AG20443 (cell line): ENCODE data around the gene GPX7.

Experiments used
- DNase-seq: peaks from one replicate; pipeline ENCODE4 v3.0.0; 2012; ENCODE audit warnings: low spot score, mixed read lengths

Gene GPX7

GRCh38 chr1:52588027-52588426 is 14.1 kb upstream of the GPX7 start:
- DNase-seq = no peak

- DNase-seq = no peak
These were observed 13.6 kb upstream of the GPX7 start for GRCh38 chr1:52588535-52588934.

DNA sequence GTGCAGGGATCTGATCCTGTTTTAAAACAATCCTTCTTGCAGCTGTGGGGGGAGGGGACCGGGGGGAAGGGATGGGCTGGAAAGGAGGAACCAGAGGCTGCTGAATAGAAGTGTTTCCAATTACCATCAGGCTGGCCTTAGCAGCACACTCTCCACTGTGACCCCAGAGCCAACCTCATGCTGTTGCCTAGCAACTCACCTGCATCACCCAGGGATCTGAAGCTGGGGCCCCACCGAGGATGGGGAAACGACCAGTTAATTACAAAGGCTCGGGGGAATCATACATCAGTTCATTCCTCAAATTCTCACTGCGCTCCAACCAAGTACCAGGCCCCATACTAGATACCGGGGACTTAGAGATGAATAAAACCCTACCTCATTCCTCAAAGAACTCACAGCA is 11.9 kb upstream of the GPX7 start:
- no peak for DNase-seq

GRCh38 chr1:52592637-52593323 is 9.4 kb upstream of the GPX7 start:
- DNase-seq = no peak

GRCh38 chr1:52593495-52593894 is 8.7 kb upstream of the GPX7 start:
- DNase-seq = no peak

- DNase-seq = no peak
These were observed 7.1 kb upstream of the GPX7 start for GRCh38 chr1:52595061-52595460.

GRCh38 chr1:52597912-52598311 is 4.3 kb upstream of the GPX7 start:
- no peak for DNase-seq

DNA sequence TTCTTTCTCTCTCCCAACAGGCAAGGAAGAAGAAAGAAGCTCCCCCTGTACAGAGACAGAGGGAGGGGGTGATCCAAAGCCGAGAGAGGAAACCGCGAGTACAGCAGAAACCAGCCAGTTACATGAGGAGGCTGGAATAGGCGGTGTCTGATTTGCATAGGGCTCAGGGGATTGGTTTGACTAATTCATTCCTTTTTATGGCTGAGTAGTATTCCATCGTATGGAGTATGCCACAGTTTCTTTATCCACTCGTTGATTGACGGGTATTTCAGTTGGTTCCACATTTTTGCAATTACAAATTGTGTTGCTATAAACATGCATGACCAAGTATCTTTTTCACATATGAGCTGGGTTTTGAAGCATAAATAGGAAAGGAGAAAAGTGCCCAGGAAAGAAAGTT is 3.4 kb upstream of the GPX7 start:
- no peak for DNase-seq

GRCh38 chr1:52599236-52599635 is 2.9 kb upstream of the GPX7 start:
- DNase-seq = no peak

GRCh38 chr1:52600533-52601179 is 1.5 kb upstream of the GPX7 start:
- no peak for DNase-seq

GRCh38 chr1:52601519-52601918 is 652 bp upstream of the GPX7 start:
- DNase-seq = no peak

- no peak for DNase-seq
These were observed 857 bp downstream of the GPX7 start for GRCh38 chr1:52602856-52603600.

- no peak for DNase-seq
These were observed 1.5 kb downstream of the GPX7 start for GRCh38 chr1:52603630-52604029.

- DNase-seq = no peak
These were observed 2.0 kb downstream of the GPX7 start for GRCh38 chr1:52604063-52604770.

GRCh38 chr1:52613636-52614373 is 11.6 kb downstream of the GPX7 start:
- DNase-seq = no peak

- DNase-seq = no peak
These were observed 12.5 kb downstream of the GPX7 start for GRCh38 chr1:52614671-52615070.

DNA sequence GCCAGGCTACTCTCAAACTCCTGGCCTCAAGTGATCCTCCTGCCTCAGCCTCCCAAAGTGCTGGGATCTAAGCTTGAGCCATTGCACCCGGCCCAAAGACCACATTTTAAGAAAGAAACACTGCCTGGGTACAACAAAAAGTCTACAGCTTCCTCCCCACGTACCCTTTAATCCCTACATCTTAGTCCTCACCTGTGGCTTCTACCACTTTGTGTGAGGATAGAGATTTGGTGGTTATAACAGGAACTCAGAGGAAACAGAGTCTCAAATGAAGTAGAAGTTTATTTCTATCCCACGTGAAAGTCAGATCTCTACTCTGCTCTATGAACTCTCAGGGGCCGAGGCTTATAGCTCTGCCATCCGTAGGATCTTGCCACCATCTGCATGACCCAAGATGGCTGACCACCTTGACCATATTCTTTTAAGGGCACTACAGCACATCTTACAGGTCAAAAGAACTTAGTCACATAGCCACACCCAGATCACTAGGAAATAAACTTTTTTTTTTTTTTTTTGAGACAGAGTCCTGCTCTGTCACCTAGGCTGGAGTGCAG is 13.4 kb downstream of the GPX7 start:
- no peak for DNase-seq

DNA sequence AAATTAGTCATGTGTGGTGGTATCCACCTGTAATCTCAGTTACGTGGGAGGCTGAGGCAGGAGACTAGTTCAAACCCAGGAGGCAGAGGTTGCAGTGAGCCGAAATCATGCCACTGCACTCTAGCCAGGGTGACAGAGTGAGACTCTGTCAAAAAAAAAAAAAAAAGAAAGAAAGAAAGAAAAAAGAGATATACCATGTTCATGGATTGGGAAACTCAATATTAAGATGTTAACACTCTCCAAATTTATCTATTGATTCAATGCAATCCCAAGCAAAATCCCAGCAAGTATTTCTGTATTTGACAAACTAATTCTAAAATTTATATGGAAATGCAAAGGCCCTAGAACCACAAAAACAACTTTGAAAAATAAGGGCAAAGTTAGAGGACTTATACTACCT is 19.8 kb downstream of the GPX7 start:
- no peak for DNase-seq

DNA sequence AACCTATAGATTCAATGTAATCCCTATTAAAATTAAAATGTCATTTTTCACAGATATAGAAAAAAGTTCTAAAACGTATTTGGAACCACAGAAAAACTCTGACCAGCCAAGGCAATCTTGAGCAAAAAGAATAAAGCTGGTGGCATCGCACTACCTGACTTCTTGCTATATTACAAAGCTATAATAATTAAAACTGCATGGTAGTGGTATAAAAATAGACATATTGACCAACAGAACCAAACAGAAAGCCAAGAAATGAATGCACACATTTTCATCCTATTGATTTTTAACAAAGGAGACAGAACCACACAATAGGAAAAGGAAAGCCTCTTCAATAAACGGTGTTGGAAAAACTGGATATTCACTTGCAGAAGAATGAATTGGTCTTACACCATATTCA is 21.6 kb downstream of the GPX7 start:
- no peak for DNase-seq

DNA sequence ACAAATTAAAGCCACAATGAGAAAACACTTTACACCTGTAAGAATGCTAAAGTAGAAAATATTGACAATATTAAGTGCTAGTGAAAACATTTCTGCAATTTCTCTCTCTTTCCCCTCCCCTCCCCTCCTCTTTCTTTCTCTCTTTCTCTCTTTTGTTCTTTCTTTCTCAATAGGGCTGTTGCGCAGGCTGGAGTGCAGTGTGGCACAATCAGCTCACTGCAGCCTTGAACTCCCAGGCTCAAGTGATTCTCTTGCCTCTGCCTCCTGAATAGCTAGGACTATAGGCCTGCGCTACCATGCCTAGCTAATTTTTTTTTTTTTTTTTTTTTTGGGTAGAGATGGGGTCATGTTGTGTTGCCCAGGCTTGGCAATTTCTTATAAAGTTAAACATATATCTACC is 24.9 kb downstream of the GPX7 start:
- DNase-seq = no peak

GRCh38 chr1:52628614-52629324 is 26.6 kb downstream of the GPX7 start:
- no peak for DNase-seq
